Effector CD8-positive, alpha-beta T cell (primary cell): ENCODE measurements around the gene SDK2.

Source experiments
- DNase-seq: peaks from one replicate; lab custom pipeline; 2025; lab: John Stamatoyannopoulos, UW

SDK2 gene

DNA sequence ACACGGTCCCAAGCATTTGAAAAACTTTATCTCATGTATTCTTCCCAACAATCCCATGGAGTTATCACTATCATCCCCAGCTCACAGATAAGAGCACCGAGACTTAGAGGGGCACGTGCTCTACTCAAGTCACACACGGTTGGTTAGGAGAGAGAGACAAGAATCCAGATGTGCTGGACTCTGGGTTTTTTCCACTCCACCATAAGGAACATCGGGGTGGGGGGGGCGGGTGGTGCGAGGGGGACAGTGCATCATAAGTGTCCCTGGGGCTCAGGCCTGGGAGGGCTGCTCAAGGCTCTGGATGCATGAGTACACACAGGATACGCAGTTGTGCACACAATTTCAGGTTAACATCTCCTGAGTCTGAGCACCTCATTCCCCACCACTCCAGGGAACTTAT is 339.8 kb downstream of the SDK2 start:
- no peak for DNase-seq

DNA sequence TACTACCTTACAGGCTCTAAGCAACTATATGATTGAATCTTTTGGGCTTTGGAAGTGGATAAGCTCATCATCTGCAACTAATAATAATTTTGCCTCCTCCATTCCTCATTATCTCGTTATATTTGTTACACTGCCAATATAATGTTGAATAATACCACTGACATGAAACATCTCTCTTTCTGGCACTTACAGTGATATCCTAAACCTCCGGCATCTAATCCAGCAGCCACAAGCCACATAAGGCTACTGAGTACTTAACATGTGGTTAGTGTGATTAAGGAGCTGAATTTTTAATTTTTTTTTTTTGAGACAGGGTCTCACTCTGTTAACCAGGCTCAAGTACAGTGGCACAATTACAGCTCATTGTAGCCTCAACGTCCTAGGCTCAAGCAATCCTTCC is 342.1 kb downstream of the SDK2 start:
- no peak for DNase-seq

DNA sequence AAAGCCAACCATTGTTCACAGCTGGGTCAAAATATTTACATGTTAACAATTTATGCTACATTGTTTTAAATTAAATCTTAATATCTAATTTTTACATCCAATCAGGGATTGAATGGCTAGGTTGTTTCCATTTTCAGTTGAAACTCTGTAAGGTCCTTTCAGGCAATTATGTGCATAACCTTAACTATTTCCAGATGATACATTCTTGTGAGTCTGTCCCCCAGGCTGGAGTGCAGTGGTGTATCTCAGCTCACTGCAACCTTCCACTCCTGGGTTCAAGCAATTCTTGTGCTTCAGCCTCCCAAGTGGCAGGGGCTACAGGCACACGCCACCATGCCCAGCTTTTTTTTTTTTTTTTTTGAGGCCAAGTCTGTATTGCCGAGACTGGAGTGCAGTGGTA is 342.9 kb downstream of the SDK2 start:
- no peak for DNase-seq

DNA sequence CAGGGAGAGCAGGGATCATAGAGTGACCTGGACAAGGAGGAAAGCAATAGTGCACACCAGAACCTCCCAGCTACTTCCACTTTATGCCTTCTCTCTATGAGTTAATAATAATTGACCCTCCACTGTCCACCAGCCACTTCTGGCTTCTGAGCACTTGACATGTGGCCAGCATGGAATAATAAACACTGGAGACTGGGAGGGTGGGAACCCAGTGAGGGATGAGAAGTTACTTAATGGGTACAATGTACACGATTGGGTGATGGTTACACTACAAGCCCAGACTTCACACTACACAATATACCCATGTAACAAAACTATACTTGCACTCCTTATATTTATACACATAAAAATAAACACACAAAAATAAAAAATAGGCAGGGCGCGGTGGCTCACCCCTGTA is 343.9 kb downstream of the SDK2 start:
- no peak for DNase-seq

DNA sequence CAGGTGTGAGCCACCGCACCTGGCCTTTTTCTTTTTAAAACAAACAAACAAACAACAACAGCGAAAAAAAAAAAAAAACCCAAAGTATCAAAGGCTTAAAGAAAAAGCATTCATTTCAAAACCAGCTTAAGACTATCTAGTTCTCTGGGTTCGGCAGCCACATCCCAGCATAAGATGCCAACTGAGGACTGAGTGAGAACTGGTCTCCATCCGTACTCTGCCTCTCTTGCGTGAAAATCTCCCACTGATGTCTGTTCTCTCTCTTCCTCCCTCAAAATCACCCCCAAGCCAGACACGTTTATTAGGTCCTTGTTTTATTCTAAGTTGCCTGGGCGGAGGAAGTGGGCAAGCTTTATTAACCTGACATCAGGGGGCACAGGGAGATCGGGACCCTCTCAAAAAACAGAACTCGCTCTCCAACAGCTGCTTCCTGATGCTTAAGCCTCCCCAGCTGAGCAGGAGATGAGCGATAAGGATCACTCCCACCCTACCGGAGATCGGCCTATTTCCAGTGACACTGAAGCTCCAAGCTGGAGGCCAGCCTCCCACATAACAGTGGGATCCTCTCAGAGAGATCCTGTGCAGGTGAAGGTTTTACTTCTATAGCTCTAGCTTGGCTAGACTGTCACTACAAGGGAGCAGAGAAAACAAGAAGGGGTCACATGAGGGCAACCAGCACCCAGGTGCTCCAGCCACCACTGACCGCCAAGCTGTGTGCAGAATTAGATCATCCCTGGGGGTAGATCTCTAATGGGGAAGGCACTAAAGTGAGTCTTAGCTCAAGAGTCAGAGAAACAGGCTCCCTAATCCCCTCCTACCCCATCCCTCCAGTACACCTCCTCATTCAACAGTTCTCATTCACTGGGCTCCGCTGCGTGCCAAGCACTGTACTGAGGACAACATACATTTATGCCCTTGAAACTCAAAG is 346.0 kb downstream of the SDK2 start:
- no peak for DNase-seq

DNA sequence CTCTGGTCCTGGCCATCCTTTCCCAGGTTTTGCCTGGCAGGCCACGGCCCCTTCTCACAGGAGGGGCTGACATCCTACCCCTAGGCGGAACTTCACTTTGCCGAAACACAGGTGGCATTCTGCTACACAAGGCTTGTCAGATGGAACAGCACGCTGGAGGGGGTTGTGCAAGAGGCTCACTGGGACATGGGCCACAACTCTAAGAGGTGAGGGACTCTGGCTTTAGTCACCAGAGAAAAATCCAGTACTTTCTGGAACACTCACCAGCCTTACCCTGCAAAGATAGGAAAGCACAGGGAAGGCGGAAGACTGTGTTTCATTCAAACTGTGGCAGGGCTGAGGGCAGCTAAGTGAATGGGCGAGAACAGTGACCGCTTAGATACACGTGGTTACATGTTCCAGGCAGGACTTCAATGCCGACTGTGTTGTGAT is 350.7 kb downstream of the SDK2 start:
- DNase-seq: no peak

DNA sequence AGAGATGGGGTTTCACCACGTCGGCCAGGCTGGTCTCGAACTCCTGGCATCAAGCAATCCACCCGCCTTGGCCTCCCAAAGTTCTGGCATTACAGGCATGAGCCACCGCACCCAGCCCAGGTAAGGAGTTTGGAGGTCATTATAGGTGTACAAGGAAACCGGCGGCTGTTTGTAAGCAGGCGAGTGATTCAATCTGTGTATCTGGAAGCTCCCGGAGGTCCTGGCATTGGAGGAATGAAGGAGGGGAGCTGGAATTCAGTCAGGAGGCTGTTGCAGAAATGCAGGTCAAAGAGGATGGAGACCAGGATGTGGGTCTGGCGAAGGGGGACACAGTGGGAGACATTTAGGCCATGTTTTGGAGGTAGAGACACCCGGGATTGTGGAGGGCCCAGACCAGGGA is 351.2 kb downstream of the SDK2 start:
- no peak for DNase-seq

DNA sequence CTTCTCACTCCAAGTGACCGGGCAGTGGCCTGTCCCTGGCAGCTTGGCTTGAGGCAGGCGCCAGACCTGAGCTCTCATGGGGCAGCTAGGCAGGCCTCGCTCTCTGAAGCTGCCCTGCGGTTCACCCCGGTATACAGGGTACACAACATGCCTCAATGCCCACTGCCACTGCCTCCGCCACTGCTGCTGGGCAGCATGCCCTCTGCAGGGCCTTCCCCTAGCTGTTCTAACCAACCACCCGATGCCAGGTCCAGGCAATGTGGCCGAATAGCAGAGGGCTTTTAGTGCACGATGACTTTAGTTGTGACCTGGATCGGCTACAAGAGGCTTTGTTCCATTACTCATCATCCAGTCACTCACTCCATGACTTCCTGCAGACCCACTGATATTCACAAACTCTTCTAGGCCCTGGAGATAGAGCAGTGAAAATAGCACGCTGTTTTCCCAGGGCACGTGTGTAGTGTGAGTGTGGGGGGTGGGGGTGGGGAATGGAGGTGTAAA is 352.2 kb downstream of the SDK2 start:
- no peak for DNase-seq

DNA sequence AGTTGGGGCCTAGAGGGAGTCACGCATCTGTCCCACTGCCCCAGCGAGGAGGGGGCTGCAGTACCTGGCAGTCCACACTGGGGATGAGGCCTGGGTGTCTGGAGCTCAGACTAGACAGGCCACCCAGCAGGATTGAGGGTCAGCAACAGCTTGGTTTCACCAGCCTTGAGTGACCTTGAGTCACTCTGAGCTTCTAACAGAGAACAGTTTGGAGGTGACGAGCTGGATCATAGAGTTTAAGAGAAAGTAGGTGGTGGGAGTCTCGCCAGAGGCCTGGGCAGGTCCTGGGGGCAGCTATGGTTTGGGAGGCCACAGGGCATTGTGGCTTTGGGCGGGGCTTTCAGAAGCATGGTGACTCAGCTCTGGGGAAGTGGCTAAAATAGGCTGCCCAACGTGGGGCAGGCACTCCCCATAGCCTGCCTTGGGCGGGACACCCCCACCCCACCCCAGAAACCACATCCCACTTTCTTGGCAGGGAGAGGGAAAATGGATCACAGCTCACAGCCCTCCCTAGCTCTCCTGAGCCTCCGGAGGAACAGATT is 352.9 kb downstream of the SDK2 start:
- DNase-seq: no peak

DNA sequence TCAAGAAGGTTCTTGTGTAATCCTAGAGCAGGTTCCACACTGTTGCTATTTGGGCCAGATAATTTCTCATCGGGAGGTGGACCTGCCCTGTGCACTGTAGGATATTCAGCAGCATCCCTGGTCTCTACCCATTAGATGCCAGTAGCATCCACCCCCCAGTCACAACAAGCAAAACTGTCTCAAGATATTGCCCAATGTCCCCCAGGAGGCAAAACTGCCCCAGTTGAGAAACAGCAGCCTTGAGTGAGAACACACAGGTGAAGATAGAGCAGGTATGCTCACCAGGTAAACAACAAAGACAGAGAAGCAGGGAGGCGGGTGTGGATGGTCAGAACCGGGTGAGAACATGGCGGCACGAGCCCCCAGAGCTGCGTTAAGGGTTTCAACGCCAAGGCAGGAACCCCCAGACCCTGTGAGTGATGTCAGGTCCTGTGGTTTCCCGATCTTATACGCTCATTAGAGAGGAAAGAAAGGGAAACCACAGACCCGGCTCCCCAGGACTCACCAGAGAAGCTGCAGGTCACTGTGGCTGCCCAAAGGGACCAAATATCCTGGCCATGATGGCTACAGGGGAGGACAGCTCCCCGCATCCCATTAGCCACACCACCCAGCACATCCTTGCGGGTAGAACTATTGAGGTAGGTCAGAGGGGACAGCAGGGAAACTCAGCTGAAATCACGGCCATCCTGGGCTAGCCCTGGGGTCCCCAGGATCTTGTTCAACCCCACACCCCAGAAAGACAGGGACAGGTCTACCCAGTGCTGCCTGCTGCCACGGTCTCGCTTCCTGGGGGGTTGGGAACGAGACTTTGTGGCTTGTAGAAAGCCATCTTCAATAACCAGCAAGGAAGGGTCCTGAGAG is 353.6 kb downstream of the SDK2 start:
- DNase-seq: no peak

DNA sequence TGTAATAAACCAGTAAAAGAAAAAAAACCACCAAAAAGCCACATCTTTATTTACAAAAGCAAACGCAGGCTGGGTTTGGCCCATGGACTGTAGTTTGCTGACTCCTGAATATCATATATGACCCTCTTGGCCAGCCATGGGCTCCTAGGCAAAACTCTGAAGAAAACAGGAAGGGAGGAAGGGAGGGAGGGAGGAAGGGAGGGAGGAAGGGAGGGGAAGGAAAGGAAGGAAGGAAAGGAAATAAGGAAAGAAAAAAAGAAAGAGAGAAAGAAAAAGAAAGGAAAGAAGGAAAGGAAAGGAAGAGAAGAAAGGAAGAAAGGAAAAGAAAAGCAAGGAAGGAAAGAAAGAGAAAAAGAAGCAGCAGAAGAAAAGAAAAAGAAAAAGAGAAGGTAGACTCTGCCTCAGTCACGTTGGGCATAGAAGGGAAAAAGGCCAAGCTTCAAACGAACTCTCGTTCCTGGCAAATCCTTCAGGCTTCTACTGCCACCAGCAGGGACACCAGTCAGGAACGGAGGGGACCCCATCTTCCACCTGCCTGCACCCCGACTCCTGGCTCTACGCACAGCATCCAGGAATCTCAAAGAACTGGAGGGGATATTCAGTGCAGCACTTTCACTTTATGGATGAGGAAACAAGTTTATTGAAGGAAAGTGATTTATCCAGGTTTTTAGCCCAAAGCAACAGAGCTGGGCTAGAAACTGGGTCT is 354.5 kb downstream of the SDK2 start:
- no peak for DNase-seq

DNA sequence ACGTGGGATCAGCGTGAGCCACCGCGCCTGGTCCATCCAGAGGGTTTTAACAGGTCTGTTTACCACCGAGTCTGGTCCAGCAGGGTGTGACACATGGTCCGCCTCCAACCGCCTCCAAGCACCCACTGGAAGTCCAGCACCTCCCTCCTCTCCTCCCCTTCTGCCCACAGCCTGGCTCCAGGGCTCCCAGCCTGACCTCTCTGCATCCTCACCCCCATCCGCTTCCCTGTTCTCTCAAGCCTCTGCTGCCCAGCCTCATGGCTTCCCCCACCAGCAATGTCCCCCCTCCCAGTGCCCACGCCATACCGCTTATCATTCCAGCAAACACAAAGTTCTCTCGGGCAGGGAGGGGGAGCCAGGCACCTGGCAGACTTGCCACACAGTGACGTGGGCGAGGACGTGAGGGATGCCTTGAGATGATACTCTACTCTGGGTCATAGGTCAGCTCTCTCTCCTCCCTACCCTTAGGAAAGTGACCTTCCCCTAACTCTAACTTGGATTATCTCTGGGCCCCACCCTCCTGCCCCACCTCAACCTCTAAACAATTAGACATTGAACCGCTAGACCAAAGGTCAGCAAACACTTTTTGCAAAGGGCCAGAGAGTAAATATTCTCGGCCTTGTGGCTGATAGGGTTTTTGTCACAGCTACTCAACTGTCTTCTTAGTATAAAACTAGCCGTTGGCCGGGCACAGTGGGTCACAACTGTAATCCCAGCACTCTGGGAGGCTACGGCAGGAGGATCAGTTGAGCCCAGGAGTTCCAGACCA is 355.5 kb downstream of the SDK2 start:
- DNase-seq: no peak

DNA sequence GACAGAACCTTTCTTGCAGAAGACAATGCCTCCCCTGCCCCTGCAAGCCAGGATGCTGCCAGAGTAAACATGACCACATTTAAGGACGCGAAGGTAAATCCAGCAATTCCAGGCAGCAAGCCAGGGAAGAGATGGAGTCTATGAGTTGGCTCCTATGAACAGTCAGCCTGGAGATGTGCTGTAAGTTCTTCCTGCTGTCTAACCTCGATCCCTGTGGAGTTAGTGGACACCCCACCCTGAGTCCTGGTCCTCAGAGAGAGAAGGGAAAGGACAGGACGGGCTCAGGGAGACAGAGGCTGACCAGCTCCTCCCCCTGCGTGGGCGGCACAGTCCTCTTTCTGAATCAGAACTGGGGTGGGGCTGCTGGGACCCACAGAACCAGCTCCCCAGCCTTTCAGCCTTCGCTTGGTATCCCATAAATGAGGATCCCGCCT is 357.4 kb downstream of the SDK2 start:
- DNase-seq: no peak

DNA sequence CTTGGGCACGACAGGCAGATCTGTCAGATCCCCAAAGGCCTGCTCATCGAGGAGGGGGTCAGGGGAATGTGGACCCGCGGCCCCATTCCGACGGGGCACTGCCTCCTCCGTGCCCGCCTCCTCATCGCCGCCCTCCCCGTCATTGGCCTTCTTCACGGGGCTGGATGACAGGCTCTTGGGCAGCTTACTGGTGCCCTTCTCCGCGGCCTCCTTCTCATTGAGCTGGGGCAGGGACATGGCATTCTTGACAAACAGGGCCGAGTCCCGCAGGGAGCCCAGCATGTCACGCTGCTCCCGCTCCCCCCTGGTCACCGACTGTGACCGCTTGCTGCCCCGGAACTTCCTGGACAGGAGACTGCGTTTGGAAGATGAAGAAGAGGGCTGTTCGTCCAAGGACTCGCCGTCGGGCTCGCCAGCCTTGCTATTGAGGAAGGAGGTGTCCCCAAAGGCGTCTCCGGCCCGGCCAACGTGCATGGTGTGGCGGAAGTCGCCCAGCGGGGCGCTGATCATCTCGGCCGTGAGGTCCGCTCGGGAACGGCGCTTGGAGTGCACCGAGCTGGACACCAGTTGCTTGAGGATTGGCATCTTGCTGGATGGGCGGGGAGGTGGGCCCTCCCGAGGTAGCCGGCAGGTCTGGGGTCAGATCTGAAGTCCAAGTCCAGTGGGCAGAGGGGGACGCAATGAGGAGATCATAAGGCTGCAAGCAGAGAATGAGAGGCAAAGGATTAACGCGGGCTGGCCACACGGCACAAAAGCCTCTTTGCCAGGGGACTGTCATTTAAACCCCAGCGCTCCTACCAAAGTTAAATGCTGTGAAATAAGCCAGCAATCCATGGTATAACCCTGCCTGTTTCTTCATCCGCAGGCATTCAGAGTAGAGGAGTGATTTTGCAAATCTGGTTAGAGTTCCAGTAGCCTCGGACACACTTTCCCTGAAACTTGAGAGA is 358.1 kb downstream of the SDK2 start:
- DNase-seq: no peak

DNA sequence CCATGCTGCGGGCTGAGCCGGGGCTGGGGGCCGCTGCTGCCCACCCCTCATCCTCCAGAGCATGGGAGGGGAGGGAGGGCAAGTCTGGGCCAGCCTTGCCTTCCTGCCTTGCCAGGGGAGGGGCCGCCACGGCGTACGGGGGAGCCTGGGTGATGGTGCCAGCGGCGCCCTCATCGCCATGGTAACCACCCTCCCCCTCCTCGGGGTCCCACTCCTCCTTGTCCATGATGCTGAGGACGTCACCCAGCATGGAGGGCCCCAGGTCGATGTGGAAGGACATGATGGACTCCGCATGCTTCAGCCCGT is 358.7 kb downstream of the SDK2 start:
- no peak for DNase-seq

DNA sequence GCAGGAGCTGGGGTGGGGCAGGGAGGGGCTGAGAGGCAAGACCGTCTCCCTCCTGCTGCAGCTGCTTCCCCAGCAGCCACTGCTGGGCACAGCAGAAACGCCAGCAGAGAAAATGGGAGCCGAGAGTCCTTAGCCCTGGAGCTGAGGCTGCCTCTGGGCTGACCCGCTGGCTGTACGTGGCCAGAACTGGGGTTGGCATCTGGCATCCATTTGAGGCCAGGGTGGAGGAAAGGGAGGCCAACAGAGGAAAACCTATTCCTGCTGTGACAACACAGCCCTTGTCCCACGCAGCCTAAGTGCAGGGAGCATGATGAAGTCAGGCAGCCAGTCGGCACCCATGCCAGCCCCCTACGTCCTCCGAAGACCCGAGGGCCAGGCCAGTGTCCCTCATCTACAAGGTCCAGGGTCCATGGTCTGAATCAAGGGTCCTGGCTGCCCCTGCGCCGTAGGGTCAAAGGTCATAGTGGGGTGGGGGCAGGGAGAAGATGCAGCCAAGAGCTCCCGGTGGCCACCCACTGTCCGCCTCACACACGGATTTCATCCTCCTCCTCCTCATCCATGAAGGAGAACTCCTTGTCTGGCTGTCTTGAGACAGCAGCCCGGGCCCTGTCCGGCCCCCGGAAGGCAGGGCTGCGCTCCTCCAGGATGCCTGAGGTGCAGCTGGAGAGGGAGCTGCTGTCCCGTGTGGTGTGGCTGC is 359.2 kb downstream of the SDK2 start:
- DNase-seq: no peak
